Neural cell (in vitro differentiated cells): ENCODE results near the gene GFRA1. TPM values are rescaled to one million over a fixed set of nuclear protein-coding genes. Genes with fewer than 3 reads are reported as not detected.

Source experiments
- H2AFZ ChIP-seq: fragments of 200-600, 300-800 bp; sonication (generic), shearing (Covaris generic); 2 replicates; pipeline ENCODE4 v1.6.0; 2014; ENCODE audit warnings: low read depth, mild to moderate bottlenecking, antibody characterized with exemption, low read length, moderate library complexity
- H3F3A ChIP-seq: fragments of 200-600 bp; shearing (Covaris generic); 2 replicates; pipeline ENCODE4 v1.6.1; 2016; ENCODE audit warnings: mild to moderate bottlenecking, moderate library complexity, mixed read lengths, antibody characterized with exemption, low read length; ENCODE audit not compliant: insufficient read depth, poor library complexity, severe bottlenecking
- H3K27ac ChIP-seq: fragments of 200-600, 300-800 bp; sonication (generic), shearing (Covaris generic); 2 replicates; pipeline ENCODE4 v1.5.1; 2014; ENCODE audit warnings: mild to moderate bottlenecking, low read length, moderate library complexity
- H3K27me3 ChIP-seq: fragments of 300-800, 200-600 bp; sonication (generic), shearing (Covaris generic); 2 replicates; pipeline ENCODE4 v1.6.0; 2014; ENCODE audit warnings: mild to moderate bottlenecking, low read depth, low read length, moderate library complexity; ENCODE audit not compliant: insufficient read depth
- H3K36me3 ChIP-seq: fragments of 300-800, 200-600 bp; sonication (generic), shearing (Covaris generic); 2 replicates; pipeline ENCODE4 v1.5.1; 2014; ENCODE audit warnings: mild to moderate bottlenecking, antibody characterized with exemption, low read length, moderate library complexity; ENCODE audit not compliant: insufficient read depth
- H3K4me2 ChIP-seq: fragments of 300-800, 200-600 bp; sonication (generic), shearing (Covaris generic); 2 replicates; pipeline ENCODE4 v1.6.0; 2014; ENCODE audit warnings: mild to moderate bottlenecking, low read length
- H3K4me3 ChIP-seq: fragments of 300-800, 200-600 bp; sonication (generic), shearing (Covaris generic); 2 replicates; pipeline ENCODE4 v1.5.1; 2014; ENCODE audit warnings: mild to moderate bottlenecking, low read length, moderate library complexity
- H3K79me2 ChIP-seq: fragments of 200-600 bp; shearing (Covaris generic); replicated peaks from 2 replicates; pipeline ENCODE4 v1.6.0; 2014; ENCODE audit warnings: mild to moderate bottlenecking, low read length, moderate library complexity; ENCODE audit not compliant: insufficient read depth
- H3K9ac ChIP-seq: fragments of 300-800, 200-600 bp; sonication (generic), shearing (Covaris generic); 2 replicates; pipeline ENCODE4 v1.6.1; 2016; ENCODE audit warnings: mild to moderate bottlenecking, low read length, mixed read lengths
- H3K9me2 ChIP-seq: fragments of 200-600 bp; shearing (Covaris generic); 2 replicates; pipeline ENCODE4 v1.6.1; 2016; ENCODE audit warnings: mild to moderate bottlenecking, low read length, mixed read lengths; ENCODE audit not compliant: insufficient read depth
- H3K9me3 ChIP-seq: fragments of 200-600, 300-800 bp; sonication (generic), shearing (Covaris generic); 2 replicates; pipeline ENCODE4 v1.6.1; 2016; ENCODE audit warnings: mild to moderate bottlenecking, mixed run types, low read length, moderate library complexity, mixed read lengths
- H4K20me1 ChIP-seq: fragments of 200-600 bp; shearing (Covaris generic); 2 replicates; pipeline ENCODE4 v1.6.1; 2016; ENCODE audit warnings: mild to moderate bottlenecking, mixed run types; ENCODE audit not compliant: insufficient read depth
- EP300 ChIP-seq: fragments of 450-650 bp; conservative IDR thresholded peaks from 2 replicates; pipeline ENCODE4 v1.6.1; 2014; ENCODE audit warnings: antibody characterized with exemption, mild to moderate bottlenecking, moderate library complexity; ENCODE audit not compliant: poor library complexity, severe bottlenecking
- EZH2 ChIP-seq: fragments of 200-600, 300-800 bp; shearing (Covaris generic), sonication (generic); IDR thresholded peaks from 2 replicates; pipeline ENCODE4 v1.6.1; 2014; ENCODE audit warnings: antibody characterized with exemption, low read length, borderline replicate concordance, mild to moderate bottlenecking; ENCODE audit not compliant: insufficient read depth, poor library complexity, severe bottlenecking
- MXI1 ChIP-seq: fragments of 450-650 bp; conservative IDR thresholded peaks from 2 replicates; pipeline ENCODE4 v1.6.1; 2014; ENCODE audit warnings: antibody characterized with exemption, mild to moderate bottlenecking; ENCODE audit not compliant: poor library complexity, severe bottlenecking
- POLR2AphosphoS5 ChIP-seq: IDR thresholded peaks from 2 replicates; pipeline ENCODE4 v1.6.1; 2012
- RAD21 ChIP-seq: fragments of 450-650 bp; conservative IDR thresholded peaks from 2 replicates; pipeline ENCODE4 v1.6.1; 2014; ENCODE audit warnings: antibody characterized with exemption, mild to moderate bottlenecking, moderate library complexity
- SMC3 ChIP-seq: fragments of 450-650 bp; conservative IDR thresholded peaks from 2 replicates; pipeline ENCODE4 v1.6.1; 2014; ENCODE audit warnings: antibody characterized with exemption, mild to moderate bottlenecking, moderate library complexity; ENCODE audit not compliant: poor library complexity
- TAF1 ChIP-seq: IDR thresholded peaks from 2 replicates; pipeline ENCODE4 v1.6.1; 2012; ENCODE audit warnings: low read depth
- polyA plus RNA-seq: library from polyadenylated mRNA; depleted of rRNA; stranded (reverse); fragments of >200 nt; gene quantifications from 2 replicates; pipeline ENCODE4 v1.2.3, GENCODE V29; 2014
- TF ChIP-seq, protein P1 (sequence below): fragments of 450-650 bp; IDR thresholded peaks from 2 replicates; pipeline ENCODE4 v1.5.1; 2014; ENCODE audit warnings: antibody characterized with exemption, mild to moderate bottlenecking, moderate library complexity; ENCODE audit not compliant: poor library complexity, severe bottlenecking
- TF ChIP-seq, protein P2 (sequence below): IDR thresholded peaks from 2 replicates; pipeline ENCODE4 v1.6.1; 2012; ENCODE audit warnings: borderline replicate concordance

GFRA1 gene
- polyA plus RNA-seq, 1 donor from 2014 or later = 2.3 TPM

DNA sequence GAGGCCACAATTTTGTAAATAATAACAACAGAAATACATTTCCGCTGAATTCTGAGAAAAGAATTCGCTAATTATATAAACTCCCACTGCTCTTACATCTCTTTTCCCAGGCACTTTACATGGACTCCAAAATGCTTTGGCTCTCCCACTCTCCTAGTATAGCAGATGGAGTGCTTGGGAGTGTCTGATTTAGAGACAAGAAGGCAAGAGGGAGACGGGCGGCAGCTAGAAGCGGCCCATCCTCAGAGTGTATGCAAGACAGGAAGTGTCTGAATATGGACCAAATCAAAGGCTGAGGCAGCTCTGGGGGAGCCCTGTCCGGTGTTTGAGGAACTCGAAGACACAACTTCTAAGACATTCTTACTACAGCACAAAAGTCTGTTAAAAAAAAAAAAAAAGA, 212.1 kb downstream of the GFRA1 start:
- H3K36me3 ChIP-seq = no peaks in the 10 kb centered on the region
- H3K9me3 ChIP-seq = no peaks in the 10 kb centered on the region
- TF ChIP-seq, protein P1, sequence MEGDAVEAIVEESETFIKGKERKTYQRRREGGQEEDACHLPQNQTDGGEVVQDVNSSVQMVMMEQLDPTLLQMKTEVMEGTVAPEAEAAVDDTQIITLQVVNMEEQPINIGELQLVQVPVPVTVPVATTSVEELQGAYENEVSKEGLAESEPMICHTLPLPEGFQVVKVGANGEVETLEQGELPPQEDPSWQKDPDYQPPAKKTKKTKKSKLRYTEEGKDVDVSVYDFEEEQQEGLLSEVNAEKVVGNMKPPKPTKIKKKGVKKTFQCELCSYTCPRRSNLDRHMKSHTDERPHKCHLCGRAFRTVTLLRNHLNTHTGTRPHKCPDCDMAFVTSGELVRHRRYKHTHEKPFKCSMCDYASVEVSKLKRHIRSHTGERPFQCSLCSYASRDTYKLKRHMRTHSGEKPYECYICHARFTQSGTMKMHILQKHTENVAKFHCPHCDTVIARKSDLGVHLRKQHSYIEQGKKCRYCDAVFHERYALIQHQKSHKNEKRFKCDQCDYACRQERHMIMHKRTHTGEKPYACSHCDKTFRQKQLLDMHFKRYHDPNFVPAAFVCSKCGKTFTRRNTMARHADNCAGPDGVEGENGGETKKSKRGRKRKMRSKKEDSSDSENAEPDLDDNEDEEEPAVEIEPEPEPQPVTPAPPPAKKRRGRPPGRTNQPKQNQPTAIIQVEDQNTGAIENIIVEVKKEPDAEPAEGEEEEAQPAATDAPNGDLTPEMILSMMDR = no peak
- TF ChIP-seq SMC3 (no peak), EP300 (no peak), MXI1 (no peak), POLR2AphosphoS5 (no peak), EZH2 (no peak), RAD21 (no peak), TAF1 (no peak)
- TF ChIP-seq, protein P2, sequence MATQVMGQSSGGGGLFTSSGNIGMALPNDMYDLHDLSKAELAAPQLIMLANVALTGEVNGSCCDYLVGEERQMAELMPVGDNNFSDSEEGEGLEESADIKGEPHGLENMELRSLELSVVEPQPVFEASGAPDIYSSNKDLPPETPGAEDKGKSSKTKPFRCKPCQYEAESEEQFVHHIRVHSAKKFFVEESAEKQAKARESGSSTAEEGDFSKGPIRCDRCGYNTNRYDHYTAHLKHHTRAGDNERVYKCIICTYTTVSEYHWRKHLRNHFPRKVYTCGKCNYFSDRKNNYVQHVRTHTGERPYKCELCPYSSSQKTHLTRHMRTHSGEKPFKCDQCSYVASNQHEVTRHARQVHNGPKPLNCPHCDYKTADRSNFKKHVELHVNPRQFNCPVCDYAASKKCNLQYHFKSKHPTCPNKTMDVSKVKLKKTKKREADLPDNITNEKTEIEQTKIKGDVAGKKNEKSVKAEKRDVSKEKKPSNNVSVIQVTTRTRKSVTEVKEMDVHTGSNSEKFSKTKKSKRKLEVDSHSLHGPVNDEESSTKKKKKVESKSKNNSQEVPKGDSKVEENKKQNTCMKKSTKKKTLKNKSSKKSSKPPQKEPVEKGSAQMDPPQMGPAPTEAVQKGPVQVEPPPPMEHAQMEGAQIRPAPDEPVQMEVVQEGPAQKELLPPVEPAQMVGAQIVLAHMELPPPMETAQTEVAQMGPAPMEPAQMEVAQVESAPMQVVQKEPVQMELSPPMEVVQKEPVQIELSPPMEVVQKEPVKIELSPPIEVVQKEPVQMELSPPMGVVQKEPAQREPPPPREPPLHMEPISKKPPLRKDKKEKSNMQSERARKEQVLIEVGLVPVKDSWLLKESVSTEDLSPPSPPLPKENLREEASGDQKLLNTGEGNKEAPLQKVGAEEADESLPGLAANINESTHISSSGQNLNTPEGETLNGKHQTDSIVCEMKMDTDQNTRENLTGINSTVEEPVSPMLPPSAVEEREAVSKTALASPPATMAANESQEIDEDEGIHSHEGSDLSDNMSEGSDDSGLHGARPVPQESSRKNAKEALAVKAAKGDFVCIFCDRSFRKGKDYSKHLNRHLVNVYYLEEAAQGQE = no peak
- H4K20me1 ChIP-seq = no peaks in the 10 kb centered on the region
- no peak overlapping the region for H3K4me2 ChIP-seq
- no peaks in the 10 kb centered on the region for H3K27me3 ChIP-seq
- H3K4me3 ChIP-seq = no peak overlapping the region
- H3K9ac ChIP-seq = no peak overlapping the region
- no peaks in the 10 kb centered on the region for H3F3A ChIP-seq
- H3K9me2 ChIP-seq = no peaks in the 10 kb centered on the region
- H2AFZ ChIP-seq = no peak overlapping the region
- no peaks in the 10 kb centered on the region for H3K79me2 ChIP-seq
- H3K27ac ChIP-seq = no peak overlapping the region

DNA sequence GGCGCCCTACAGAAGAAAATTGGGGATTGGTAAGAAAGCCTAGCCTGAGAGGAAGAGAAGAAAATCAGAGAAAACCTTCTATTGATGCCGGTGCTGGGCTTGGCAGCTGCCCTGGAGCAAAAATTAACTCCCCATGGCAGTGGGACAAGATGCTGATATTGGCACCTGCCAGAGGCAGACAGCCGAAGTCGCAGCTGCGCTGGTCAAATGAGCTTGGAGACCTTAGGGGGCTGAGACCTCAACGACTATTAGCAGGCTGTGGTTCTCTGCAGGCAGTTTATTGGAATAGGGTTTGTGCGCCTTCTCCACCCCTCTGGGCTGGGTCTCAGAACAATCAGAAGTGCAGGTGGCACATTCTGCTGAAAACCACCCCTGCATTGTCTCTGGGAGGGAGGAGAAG, 213.7 kb downstream of the GFRA1 start:
- H4K20me1 ChIP-seq = no peaks in the 10 kb centered on the region
- no peaks in the 10 kb centered on the region for H3K79me2 ChIP-seq
- no peaks in the 10 kb centered on the region for H3K9me3 ChIP-seq
- TF ChIP-seq RAD21 (no peak), TAF1 (no peak), EP300 (no peak)
- no peak overlapping the region for H3K27ac ChIP-seq
- no peak overlapping the region for H3K9ac ChIP-seq
- no peaks in the 10 kb centered on the region for H3K27me3 ChIP-seq
- no peak overlapping the region for H2AFZ ChIP-seq
- no peaks in the 10 kb centered on the region for H3F3A ChIP-seq
- H3K9me2 ChIP-seq = no peaks in the 10 kb centered on the region
- no peaks in the 10 kb centered on the region for H3K36me3 ChIP-seq
- H3K4me3 ChIP-seq = no peak overlapping the region
- no peak overlapping the region for H3K4me2 ChIP-seq
